SKM-1 treated with dmso at 0.1 percent for 144 hours (cell line): ENCODE measurements around the gene CAMP.
"Not testable (repeated sequence)": the region's sequence is repeated elsewhere in the genome, so short reads cannot be mapped to it uniquely, and the experiment has no call there.

ENCODE experiments used
- DNase-seq: peaks from one replicate; lab custom pipeline; 2025; ENCODE audit not compliant: unreplicated experiment; lab: John Stamatoyannopoulos, UW

CAMP gene

GRCh38 chr3:48256557-48256956 is 33.3 kb downstream of the CAMP start:
- no peak for DNase-seq

DNA sequence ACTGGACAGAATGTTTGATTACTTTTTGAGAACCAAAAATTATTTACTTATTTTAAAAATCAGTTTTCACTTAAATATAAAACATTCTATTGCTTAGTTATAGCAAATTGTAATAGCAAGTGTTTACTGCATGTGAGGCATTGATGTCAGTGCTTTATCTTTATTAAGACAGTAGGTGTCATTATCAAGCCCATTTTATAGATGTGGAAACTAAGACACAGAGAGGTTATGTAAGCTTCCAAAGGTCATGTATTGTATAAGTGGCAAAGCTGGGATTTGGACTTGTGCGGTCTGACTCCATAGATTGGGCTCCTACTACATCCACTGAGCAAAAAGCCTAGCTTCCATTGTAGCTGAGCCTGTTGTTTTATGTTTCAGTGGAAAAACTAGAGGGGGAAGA is 35.2 kb downstream of the CAMP start:
- DNase-seq: no peak

- no peak for DNase-seq
These were observed 44.5 kb downstream of the CAMP start for GRCh38 chr3:48267782-48268181.

- no peak for DNase-seq
These were observed 45.2 kb downstream of the CAMP start for GRCh38 chr3:48268381-48268935.

GRCh38 chr3:48268936-48269561 is 45.8 kb downstream of the CAMP start:
- no peak for DNase-seq

GRCh38 chr3:48269592-48269991 is 46.3 kb downstream of the CAMP start:
- no peak for DNase-seq

- DNase-seq: no peak
These were observed 47.0 kb downstream of the CAMP start for GRCh38 chr3:48270306-48270705.

DNA sequence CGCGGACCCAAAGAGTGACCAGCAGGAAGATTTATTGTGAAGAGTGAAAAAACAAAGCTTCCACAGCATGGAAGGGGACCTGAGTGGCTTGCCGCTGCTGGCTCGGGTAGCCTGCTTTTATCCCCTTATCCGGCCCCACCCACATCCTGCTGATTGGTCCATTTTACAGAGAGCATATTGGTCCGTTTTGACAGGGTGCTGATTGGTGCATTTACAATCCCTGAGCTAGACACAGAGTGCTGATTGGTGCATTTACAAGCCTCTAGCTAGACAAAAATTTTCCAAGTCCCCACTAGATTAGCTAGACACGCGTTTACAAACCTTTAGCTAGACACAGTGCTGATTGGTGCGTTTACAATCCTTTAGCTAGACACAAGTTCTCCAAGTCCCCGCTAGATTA is 47.9 kb downstream of the CAMP start:
- DNase-seq: not testable (repeated sequence)

- no peak for DNase-seq
These were observed 48.6 kb downstream of the CAMP start for GRCh38 chr3:48271763-48272498.

DNA sequence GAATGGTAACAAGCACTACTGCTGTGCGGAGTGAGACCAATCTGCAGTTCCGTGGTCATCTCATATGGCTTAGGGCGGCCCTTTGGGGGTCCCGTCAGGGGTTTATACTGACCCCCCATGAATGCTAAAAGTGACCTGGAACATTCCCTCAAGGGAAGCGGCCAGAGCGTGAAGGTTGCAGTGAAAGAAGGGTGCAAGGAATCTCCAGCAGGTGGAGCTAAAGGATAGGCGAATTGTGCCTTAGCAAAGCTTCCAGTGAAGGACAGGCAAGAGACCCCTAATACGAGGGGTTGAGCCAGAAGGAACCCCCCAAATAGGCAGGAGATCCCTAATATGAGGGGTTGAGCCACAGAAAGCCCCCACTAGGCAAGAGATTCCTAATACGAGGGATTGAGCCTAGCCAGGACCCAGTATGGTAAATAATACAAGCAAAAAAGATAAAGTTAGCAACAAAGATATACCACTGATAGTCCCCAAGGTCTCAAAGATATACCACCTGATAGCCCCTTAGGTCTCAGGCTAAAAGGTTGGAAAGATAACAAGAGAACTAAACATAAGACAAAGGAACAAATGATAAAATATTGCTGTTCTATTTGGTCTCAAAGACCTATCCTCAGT is 50.4 kb downstream of the CAMP start:
- peak; percentile 51 for DNase-seq

- DNase-seq: no peak
These were observed 51.2 kb downstream of the CAMP start for GRCh38 chr3:48274452-48274851.
